Gastroesophageal sphincter (tissue), 3 donors: ENCODE measurements around the gene CDK14.

Experiments
- CTCF ChIP-seq, 4 experiments: fragments of 200-600 bp in 2 of 4; fragments of 450-650 bp in 2 of 4; sonication (generic) in 1 of 4; IDR thresholded peaks; one replicate each; pipeline ENCODE4 v1.5.1; 2017 to 2019; ENCODE audit warnings: antibody characterized with exemption in 4 of 4, mild to moderate bottlenecking in 2 of 4, moderate library complexity in 2 of 4
- EP300 ChIP-seq: sonication (generic); formaldehyde crosslinking; IDR thresholded peaks from one replicate; pipeline ENCODE4 v1.6.1; 2017; ENCODE audit warnings: antibody characterized with exemption, mild to moderate bottlenecking
- POLR2A ChIP-seq, 2 donors: fragments of 450-650 bp; IDR thresholded peaks; one replicate each; pipeline ENCODE4 v1.6.1; 2017; ENCODE audit warnings: antibody characterized with exemption in 2 of 2, mild to moderate bottlenecking in 2 of 2, moderate library complexity in 1 of 2
- POLR2AphosphoS5 ChIP-seq: sonication (generic); formaldehyde crosslinking; IDR thresholded peaks from one replicate; pipeline ENCODE4 v1.6.1; 2017; ENCODE audit warnings: antibody characterized with exemption

GRCh38 chr7:91187061-91187460, 590.9 kb downstream of the CDK14 start:
- TF ChIP-seq POLR2AphosphoS5, result no peak
- TF ChIP-seq POLR2A (IDR thresholded peaks at IDR 0.05), result no peak
- TF ChIP-seq CTCF (IDR thresholded peaks at IDR 0.05), result no peak
- TF ChIP-seq EP300, result no peak
